Mucosa of descending colon (tissue), 3 donors: ENCODE data around the gene MCMBP. TPM values are rescaled to one million over a fixed set of nuclear protein-coding genes. Genes with fewer than 3 reads are reported as not detected.

Experiments
- ATAC-seq: fragments of 200-7000 bp; cut with Tn5 transposase; one replicate; pipeline ENCODE4 v1.9.1; 2020; ENCODE audit warnings: mild to moderate bottlenecking, moderate library complexity
- DNase-seq, 3 donors: peaks; one replicate each; pipeline ENCODE4 v3.0.0-alpha.2; 2020
- H3K36me3 ChIP-seq: fragments of 200-600 bp; one replicate; pipeline ENCODE4 v1.8.0; 2021; ENCODE audit warnings: low read depth, mild to moderate bottlenecking
- H3K4me1 ChIP-seq: fragments of 200-600 bp; one replicate; pipeline ENCODE4 v1.8.0; 2021; ENCODE audit warnings: low read depth, mild to moderate bottlenecking
- H3K4me3 ChIP-seq: fragments of 200-600 bp; one replicate; pipeline ENCODE4 v1.8.0; 2021; ENCODE audit warnings: mild to moderate bottlenecking
- H3K9me3 ChIP-seq: fragments of 200-600 bp; one replicate; pipeline ENCODE4 v1.8.0; 2021; ENCODE audit warnings: mild to moderate bottlenecking
- intact Hi-C, 2 donors: fragments of 100-400 bp; cut with DNase I in 1 of 2; cut with micrococcal nuclease in 1 of 2; formaldehyde crosslinking; loops; one replicate each; pipeline versions ENCODE4 v1.11.0 to v1.11.1; 2022; cut with DNase I, micrococcal nuclease
- total RNA-seq, 3 donors: library from RNA; stranded (reverse); fragmentation: NEBNext Ultra II Directional in 2 of 3; extraction: Animal tissue kit (Norgen Biotek cat#: 25700) in 2 of 3; gene quantifications; one replicate each; pipeline versions ENCODE4 v1.2.1 to v1.2.4, GENCODE V29; 2021 to 2023
- TF ChIP-seq, protein P1 (sequence below): fragments of 200-600 bp; IDR thresholded peaks from one replicate; pipeline ENCODE4 v1.8.0; 2022; ENCODE audit warnings: antibody characterized with exemption, mild to moderate bottlenecking
- donor health status: DM: no; HTN: no; CAD: no; lungs with moderate emphysema.
- donor health status: DM: no; HTN: no; CAD: no.
- donor health status: DM: no; HTN: yes; CAD: no.

Gene MCMBP
- total RNA-seq, 3 donors from 2014 or later = 38.8 to 50.4 (median 39.6) TPM

- ATAC-seq (no peak), DNase-seq (no peak)
- H3K4me1 ChIP-seq = no peaks in the 10 kb centered on the region
- H3K9me3 ChIP-seq = no peaks in the 10 kb centered on the region
- TF ChIP-seq, protein P1, sequence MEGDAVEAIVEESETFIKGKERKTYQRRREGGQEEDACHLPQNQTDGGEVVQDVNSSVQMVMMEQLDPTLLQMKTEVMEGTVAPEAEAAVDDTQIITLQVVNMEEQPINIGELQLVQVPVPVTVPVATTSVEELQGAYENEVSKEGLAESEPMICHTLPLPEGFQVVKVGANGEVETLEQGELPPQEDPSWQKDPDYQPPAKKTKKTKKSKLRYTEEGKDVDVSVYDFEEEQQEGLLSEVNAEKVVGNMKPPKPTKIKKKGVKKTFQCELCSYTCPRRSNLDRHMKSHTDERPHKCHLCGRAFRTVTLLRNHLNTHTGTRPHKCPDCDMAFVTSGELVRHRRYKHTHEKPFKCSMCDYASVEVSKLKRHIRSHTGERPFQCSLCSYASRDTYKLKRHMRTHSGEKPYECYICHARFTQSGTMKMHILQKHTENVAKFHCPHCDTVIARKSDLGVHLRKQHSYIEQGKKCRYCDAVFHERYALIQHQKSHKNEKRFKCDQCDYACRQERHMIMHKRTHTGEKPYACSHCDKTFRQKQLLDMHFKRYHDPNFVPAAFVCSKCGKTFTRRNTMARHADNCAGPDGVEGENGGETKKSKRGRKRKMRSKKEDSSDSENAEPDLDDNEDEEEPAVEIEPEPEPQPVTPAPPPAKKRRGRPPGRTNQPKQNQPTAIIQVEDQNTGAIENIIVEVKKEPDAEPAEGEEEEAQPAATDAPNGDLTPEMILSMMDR = no peak
- intact Hi-C loops = no loop called here
- no peak overlapping the region for H3K4me3 ChIP-seq
- no peaks in the 10 kb centered on the region for H3K36me3 ChIP-seq
These were observed 89.5 kb downstream of the MCMBP start for GRCh38 chr10:119782981-119783664.

GRCh38 chr10:119781498-119781897, 91.1 kb downstream of the MCMBP start:
- intact Hi-C loops = no loop called here
- Histone ChIP-seq H3K4me1 (no peaks in the 10 kb centered on the region), H3K9me3 (no peaks in the 10 kb centered on the region), H3K4me3 (no peak overlapping the region), H3K36me3 (no peaks in the 10 kb centered on the region)
- TF ChIP-seq, protein P1 = no peak
- ATAC-seq (no peak), DNase-seq (no peak)

GRCh38 chr10:119780879-119781480, 91.7 kb downstream of the MCMBP start:
- H3K4me1 ChIP-seq = no peaks in the 10 kb centered on the region
- H3K36me3 ChIP-seq = no peaks in the 10 kb centered on the region
- no peak for DNase-seq
- ATAC-seq = no peak
- no peaks in the 10 kb centered on the region for H3K9me3 ChIP-seq
- no peak overlapping the region for H3K4me3 ChIP-seq
- intact Hi-C loops = no loop called here
- TF ChIP-seq, protein P1 = no peak

Other genes starting within 250 kb of the MCMBP start
- gene BAG3, start 221.5 kb downstream of the MCMBP start, total RNA-seq = 10 to 100 TPM; 15.4 to 55.9 (median 26.3) TPM
- 10 to 100 TPM; 12.5 to 19.9 (median 13.2) TPM for gene INPP5F, start 146.8 kb downstream of the MCMBP start, total RNA-seq
- gene SEC23IP, start 19.9 kb upstream of the MCMBP start, total RNA-seq = 10 to 100 TPM; 50.9 to 67.7 (median 66.3) TPM